Naive thymus-derived CD4-positive, alpha-beta T cell (primary cell): Measurements from ENCODE around the gene ETFBKMT. TPM values are rescaled to one million over a fixed set of nuclear protein-coding genes. Genes with fewer than 3 reads are reported as not detected.
A peak's percentile ranks its signal among the peaks of the same experiment; 100 is the strongest.

ENCODE experiments used
- ATAC-seq: fragments of 150-1000 bp; cut with Tn5 transposase; 2 replicates; pipeline ENCODE4 v1.10.0; 2021; ENCODE audit warnings: mild to moderate bottlenecking, moderate library complexity
- CTCF ChIA-PET: fragments of 350-600 bp; sonication (Branson Sonifier 250); formaldehyde crosslinking; loops from one replicate; lab custom pipeline; 2021; ENCODE audit warnings: antibody characterized with exemption; lab: Charles Lee
- POLR2A ChIA-PET: fragments of 350-600 bp; sonication (Branson Sonifier 250); formaldehyde crosslinking; loops from one replicate; lab custom pipeline; 2021; ENCODE audit warnings: antibody characterized with exemption, inconsistent platforms; lab: Charles Lee
- DNase-seq, 9 donors: peaks; one replicate each; pipeline versions ENCODE4 v3.0.0 to v3.0.0-alpha.2; 2020 to 2022; ENCODE audit warnings: mixed read lengths in 1 of 9
- H3K27ac ChIP-seq: one replicate; pipeline ENCODE4 v1.7.0; 2013; ENCODE audit warnings: mild to moderate bottlenecking, low read depth, low read length, moderate library complexity
- H3K27me3 ChIP-seq, 2 donors: one replicate each; pipeline ENCODE4 v1.7.0; 2013; ENCODE audit warnings: low read length in 2 of 2, mild to moderate bottlenecking in 2 of 2, moderate library complexity in 2 of 2; ENCODE audit not compliant: control insufficient read depth in 2 of 2, insufficient read depth in 2 of 2
- H3K36me3 ChIP-seq, 3 experiments: 1 replicate in 2 of 3; 2 replicates in 1 of 3; pipeline ENCODE4 v1.7.0; 2013; ENCODE audit warnings: low read length in 3 of 3, mild to moderate bottlenecking in 3 of 3, moderate library complexity in 1 of 3; ENCODE audit not compliant: insufficient read depth in 3 of 3, control insufficient read depth in 2 of 3
- H3K4me1 ChIP-seq, 2 donors: one replicate each; pipeline ENCODE4 v1.7.0; 2013; ENCODE audit warnings: low read length in 2 of 2, mild to moderate bottlenecking in 2 of 2, moderate library complexity in 1 of 2; ENCODE audit not compliant: control insufficient read depth in 2 of 2, insufficient read depth in 2 of 2
- H3K4me3 ChIP-seq: 2 replicates; pipeline ENCODE4 v1.7.0; 2013; ENCODE audit warnings: mild to moderate bottlenecking, low read length
- H3K9me3 ChIP-seq, 3 experiments: 1 replicate in 2 of 3; 2 replicates in 1 of 3; pipeline ENCODE4 v1.7.0; 2013; ENCODE audit warnings: low read length in 3 of 3; ENCODE audit not compliant: control insufficient read depth in 2 of 3
- H3K27ac Mint-ChIP-seq, 9 donors: one replicate each; pipeline ENCODE4 v1.8.0; 2020 to 2022; ENCODE audit warnings: mixed read lengths in 9 of 9, mild to moderate bottlenecking in 8 of 9, moderate library complexity in 5 of 9, inconsistent platforms in 2 of 9
- H3K27me3 Mint-ChIP-seq, 5 donors: one replicate each; pipeline ENCODE4 v1.8.0; 2021 to 2022; ENCODE audit warnings: mixed read lengths in 5 of 5, mild to moderate bottlenecking in 1 of 5
- H3K36me3 Mint-ChIP-seq, 5 donors: one replicate each; pipeline ENCODE4 v1.8.0; 2020 to 2022; ENCODE audit warnings: mixed read lengths in 5 of 5, mild to moderate bottlenecking in 3 of 5, inconsistent platforms in 1 of 5
- H3K4me1 Mint-ChIP-seq, 7 donors: one replicate each; pipeline ENCODE4 v1.8.0; 2020 to 2022; ENCODE audit warnings: mixed read lengths in 7 of 7, mild to moderate bottlenecking in 3 of 7, inconsistent platforms in 1 of 7
- H3K4me3 Mint-ChIP-seq, 10 donors: one replicate each; pipeline ENCODE4 v1.8.0; 2020 to 2022; ENCODE audit warnings: mild to moderate bottlenecking in 10 of 10, mixed read lengths in 10 of 10, moderate library complexity in 6 of 10, inconsistent platforms in 2 of 10
- H3K9me3 Mint-ChIP-seq, 11 donors: one replicate each; pipeline ENCODE4 v1.8.0; 2020 to 2022; ENCODE audit warnings: mixed read lengths in 11 of 11, mild to moderate bottlenecking in 4 of 11, inconsistent platforms in 1 of 11, moderate library complexity in 1 of 11
- intact Hi-C, 2 donors: fragments of 100-400 bp; cut with micrococcal nuclease; formaldehyde crosslinking; loops; one replicate each; pipeline ENCODE4 v1.15.1; 2023
- polyA plus RNA-seq, 2 donors: library from polyadenylated mRNA; unstranded; fragments of 300-500 nt; fragmentation: Illumina TruSeq; gene quantifications; one replicate each; pipeline ENCODE4 v1.2.3, GENCODE V29; 2021
- total RNA-seq, 6 experiments: library from RNA in 5 of 6; stranded (reverse) in 5 of 6; gene quantifications; 1 replicate in 5 of 6; 2 replicates in 1 of 6; pipeline ENCODE4 v1.2.3 and lab custom pipeline; 2021 to 2026

The ETFBKMT gene
- total and polyA plus RNA-seq, 7 experiments from 2014 or later = 0.41 to 2.0 (median 1.3) TPM

GRCh38 chr12:31641509-31642090, 17.9 kb upstream of the ETFBKMT start:
- H3K36me3 Mint-ChIP-seq = no peaks in the 10 kb centered on the region

DNA sequence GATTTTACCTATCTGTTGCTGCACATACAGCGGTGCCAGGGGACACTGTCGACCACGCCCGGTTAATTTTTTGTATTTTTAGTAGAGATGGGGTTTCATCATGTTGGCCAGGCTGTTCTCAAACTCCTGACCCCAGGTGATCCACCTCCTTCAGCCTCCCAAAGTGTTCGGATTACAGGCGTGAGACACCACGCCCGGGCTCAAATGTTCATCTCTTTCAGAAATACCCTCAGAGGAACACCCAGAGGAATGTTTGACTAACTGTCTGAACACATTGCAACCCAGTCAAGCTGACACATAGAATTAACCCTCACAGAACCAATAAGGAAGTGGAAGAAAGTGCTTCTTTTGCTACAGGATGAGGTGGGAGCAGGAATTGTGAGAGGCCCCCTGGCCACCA, 15.0 kb upstream of the ETFBKMT start:
- H3K4me3 ChIP-seq = no peak overlapping the region
- H3K36me3 Mint-ChIP-seq = no peaks in the 10 kb centered on the region
- no peaks in the 10 kb centered on the region for H3K4me1 ChIP-seq
- no peaks in the 10 kb centered on the region for H3K9me3 ChIP-seq
- no peaks in the 10 kb centered on the region for H3K27me3 ChIP-seq
- no peak overlapping the region for H3K27ac Mint-ChIP-seq
- peaks cover 0 to 2% (median 0%) of the 10 kb centered on the region in 11 donors for H3K9me3 Mint-ChIP-seq
- H3K27me3 Mint-ChIP-seq = no peaks in the 10 kb centered on the region
- H3K36me3 ChIP-seq = no peaks in the 10 kb centered on the region
- H3K4me3 Mint-ChIP-seq = no peak overlapping the region
- ChIA-PET POLR2A (no interaction called here), CTCF (interaction anchor here (1.2 kb wide), 1 partner anchor 8 kb away, joined by 5 read pairs; no protein-coding TSS in a partner anchor)
- peaks cover 0 to 6% (median 0%) of the 10 kb centered on the region in 7 donors for H3K4me1 Mint-ChIP-seq
- no peak for ATAC-seq
- intact Hi-C loops = no loop called here
- no peak overlapping the region for H3K27ac ChIP-seq
- DNase-seq = no peak

More at GRCh38 chr12:31641509-31642090, 17.9 kb upstream of the ETFBKMT start:
- Mint-ChIP-seq H3K4me1 (peaks cover 0 to 5% (median 2%) of the 10 kb centered on the region in 7 donors), H3K27ac (no peak overlapping the region), H3K9me3 (peaks cover 0 to 2% (median 0%) of the 10 kb centered on the region in 11 donors), H3K27me3 (no peaks in the 10 kb centered on the region), H3K4me3 (no peak overlapping the region)
- H3K9me3 ChIP-seq = no peaks in the 10 kb centered on the region
- no peak for DNase-seq
- no peak overlapping the region for H3K4me3 ChIP-seq
- CTCF ChIA-PET = interaction anchor here (0.6 to 1.7 kb wide), 2 partner anchors 12 to 1412 kb away, joined by 3 to 4 read pairs; no protein-coding TSS in a partner anchor
- intact Hi-C loops = no loop called here
- ATAC-seq = no peak
- no peaks in the 10 kb centered on the region for H3K27me3 ChIP-seq
- POLR2A ChIA-PET = no interaction called here
- no peaks in the 10 kb centered on the region for H3K36me3 ChIP-seq
- no peaks in the 10 kb centered on the region for H3K4me1 ChIP-seq
- no peak overlapping the region for H3K27ac ChIP-seq

GRCh38 chr12:31645924-31646323, 13.6 kb upstream of the ETFBKMT start:
- POLR2A ChIA-PET = interaction anchor here (0.7 kb wide), 1 partner anchor 416 kb away, joined by 11 read pairs; no protein-coding TSS in a partner anchor
- Mint-ChIP-seq H3K27ac (no peak overlapping the region), H3K4me1 (peaks cover 0 to 6% (median 0%) of the 10 kb centered on the region in 7 donors), H3K27me3 (no peaks in the 10 kb centered on the region), H3K4me3 (no peak overlapping the region), H3K9me3 (peaks cover 0 to 2% (median 0%) of the 10 kb centered on the region in 11 donors), H3K36me3 (no peaks in the 10 kb centered on the region)
- CTCF ChIA-PET = interaction anchor here (0.6 to 1.2 kb wide), 2 partner anchors 17 to 661 kb away, joined by 3 read pairs; no protein-coding TSS in a partner anchor
- intact Hi-C loops = no loop called here
- Histone ChIP-seq H3K36me3 (no peaks in the 10 kb centered on the region), H3K4me3 (no peak overlapping the region), H3K4me1 (no peaks in the 10 kb centered on the region), H3K9me3 (no peaks in the 10 kb centered on the region), H3K27me3 (no peaks in the 10 kb centered on the region), H3K27ac (no peak overlapping the region)
- DNase-seq (no peak), ATAC-seq (no peak)

DNA sequence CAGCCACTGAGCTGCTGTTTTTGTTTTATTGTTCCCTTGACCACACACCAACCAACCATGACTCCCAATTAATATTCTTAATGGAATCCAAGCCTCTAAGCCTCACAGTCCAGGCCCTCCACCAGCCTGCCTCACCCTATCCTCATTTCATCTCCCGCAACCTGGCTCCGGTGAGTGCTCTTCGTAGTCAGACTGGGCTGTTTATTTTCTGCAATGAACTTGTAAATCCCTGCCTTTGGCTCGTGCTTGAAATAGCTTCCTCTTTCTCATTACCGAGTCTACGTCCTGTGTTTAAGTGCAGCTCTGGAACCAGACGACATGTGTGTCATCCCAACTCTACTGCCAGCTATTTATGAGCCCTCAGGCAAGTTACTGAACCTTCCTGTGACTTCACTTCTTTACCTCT, 12.4 kb upstream of the ETFBKMT start:
- POLR2A ChIA-PET = interaction anchor here (0.7 kb wide), 1 partner anchor 12 kb away, joined by 3 read pairs; no protein-coding TSS in a partner anchor
- Mint-ChIP-seq H3K9me3 (peaks cover 0 to 2% (median 0%) of the 10 kb centered on the region in 11 donors), H3K4me1 (peaks cover 0 to 6% (median 0%) of the 10 kb centered on the region in 7 donors), H3K4me3 (no peak overlapping the region), H3K36me3 (no peaks in the 10 kb centered on the region), H3K27ac (no peak overlapping the region), H3K27me3 (no peaks in the 10 kb centered on the region)
- no peaks in the 10 kb centered on the region for H3K36me3 ChIP-seq
- DNase-seq = no peak
- H3K27me3 ChIP-seq = no peaks in the 10 kb centered on the region
- peak; percentile 41 for ATAC-seq
- H3K27ac ChIP-seq = no peak overlapping the region
- H3K4me1 ChIP-seq = no peaks in the 10 kb centered on the region
- CTCF ChIA-PET = interaction anchor here (1.2 kb wide), 1 partner anchor 659 kb away, joined by 3 read pairs; no protein-coding TSS in a partner anchor
- intact Hi-C loops = no loop called here
- H3K9me3 ChIP-seq = no peaks in the 10 kb centered on the region
- no peak overlapping the region for H3K4me3 ChIP-seq

- no peak overlapping the region for H3K27ac Mint-ChIP-seq
- H3K36me3 Mint-ChIP-seq = no peaks in the 10 kb centered on the region
- Histone ChIP-seq H3K27me3 (no peaks in the 10 kb centered on the region), H3K9me3 (no peaks in the 10 kb centered on the region), H3K27ac (no peak overlapping the region), H3K4me3 (no peak overlapping the region), H3K36me3 (no peaks in the 10 kb centered on the region), H3K4me1 (peaks cover 0 to 7% of the 10 kb centered on the region in 2 donors)
- intact Hi-C loops = loop anchor here (5.0 to 10.0 kb wide), 5 partner anchors 249 to 934 kb away; no protein-coding TSS in a partner anchor
- H3K4me3 Mint-ChIP-seq = no peak overlapping the region
- peaks cover 6 to 16% (median 13%) of the 10 kb centered on the region in 7 donors for H3K4me1 Mint-ChIP-seq
- ATAC-seq (no peak), DNase-seq (no peak)
- ChIA-PET CTCF (no interaction called here), POLR2A (no interaction called here)
- peaks cover 0 to 2% (median 0%) of the 10 kb centered on the region in 11 donors for H3K9me3 Mint-ChIP-seq
- no peaks in the 10 kb centered on the region for H3K27me3 Mint-ChIP-seq
Observed at GRCh38 chr12:31650918-31651317, 8.6 kb upstream of the ETFBKMT start.

DNA sequence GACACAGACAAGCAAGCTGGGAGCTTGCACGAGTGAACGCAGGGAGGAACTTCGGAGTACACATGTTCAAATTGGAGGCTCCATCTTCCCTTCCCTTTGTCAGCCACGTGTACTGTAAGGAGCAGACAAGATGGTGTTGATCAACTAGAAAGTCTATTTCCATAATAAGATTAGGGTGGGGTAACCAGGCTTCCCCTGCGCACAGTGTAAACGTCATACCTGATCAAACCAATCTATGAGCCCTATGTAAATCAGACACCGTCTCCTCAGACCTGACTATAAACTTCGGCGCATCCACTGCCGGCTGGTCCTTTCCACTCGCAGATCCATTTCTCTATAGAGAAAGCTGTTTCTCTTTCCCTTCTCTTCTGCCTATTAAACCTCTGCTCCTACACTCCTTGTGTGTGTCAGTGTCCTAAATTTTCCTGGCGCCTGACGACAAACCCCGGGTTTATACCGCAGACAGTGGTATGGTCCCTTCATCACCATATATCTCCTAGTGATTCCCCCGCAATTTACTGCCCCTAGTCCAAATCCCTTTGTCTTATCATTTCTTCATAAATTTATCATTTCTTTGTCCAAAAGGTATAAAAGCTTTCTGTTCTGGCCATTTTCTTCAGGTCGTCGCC, 7.5 kb upstream of the ETFBKMT start:
- peak overlapping the region in 8 of 9 donors; percentile 62 to 96 (median 86) for H3K27ac Mint-ChIP-seq
- no peak for ATAC-seq
- no peaks in the 10 kb centered on the region for H3K27me3 Mint-ChIP-seq
- H3K27ac ChIP-seq = no peak overlapping the region
- H3K4me1 Mint-ChIP-seq = peaks cover 6 to 14% (median 13%) of the 10 kb centered on the region in 7 donors
- intact Hi-C loops = loop anchor here (5.0 to 10.0 kb wide), 5 partner anchors 250 to 933 kb away; no protein-coding TSS in a partner anchor
- no peaks in the 10 kb centered on the region for H3K36me3 Mint-ChIP-seq
- peaks cover 0 to 2% (median 0%) of the 10 kb centered on the region in 11 donors for H3K9me3 Mint-ChIP-seq
- no peaks in the 10 kb centered on the region for H3K9me3 ChIP-seq
- ChIA-PET POLR2A (interaction anchor here (1.5 to 2.9 kb wide), 2 partner anchors 309 to 1103 kb away, joined by 3 to 21 read pairs; partner anchors contain the start of genes RESF1 and YARS2), CTCF (interaction anchor here (0.9 to 3.7 kb wide), 9 partner anchors 30 to 662 kb away, joined by 3 to 105 read pairs (median 5); no protein-coding TSS in a partner anchor)
- peak overlapping the region in 4 of 10 donors; percentile 43 to 73 (median 53) for H3K4me3 Mint-ChIP-seq
- H3K27me3 ChIP-seq = no peaks in the 10 kb centered on the region
- H3K4me3 ChIP-seq = no peak overlapping the region
- DNase-seq = no peak
- no peaks in the 10 kb centered on the region for H3K36me3 ChIP-seq
- H3K4me1 ChIP-seq = peaks cover 0 to 7% of the 10 kb centered on the region in 2 donors
